TTC549 (cell line): ENCODE data around the gene COLQ.
"Not testable (repeated sequence)": the region's sequence is repeated elsewhere in the genome, so short reads cannot be mapped to it uniquely, and the experiment has no call there.

Experiments used
- FAIRE-seq: peaks from 2 replicates; lab custom pipeline; 2012; peaks lifted over from hg19 to GRCh38; lab: Jason Lieb, UNC

Gene COLQ

DNA sequence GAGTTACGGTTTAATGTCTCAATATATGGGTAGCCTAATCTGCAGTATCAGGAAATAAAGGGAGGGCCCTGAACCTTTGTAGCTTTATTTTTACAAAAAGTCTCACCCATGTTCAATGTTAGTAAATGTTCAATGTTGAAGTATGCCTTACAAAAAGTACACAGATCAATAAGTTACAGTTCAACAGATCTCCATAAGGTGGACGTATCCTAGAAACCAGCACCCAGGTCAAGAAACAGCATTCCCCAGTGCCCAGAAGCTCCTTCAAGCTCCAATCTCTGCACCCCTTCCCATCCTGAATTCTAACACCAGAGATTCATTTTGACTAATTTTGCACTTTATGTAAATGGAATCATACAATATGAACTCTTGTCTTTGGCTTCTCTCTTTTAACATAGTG is 31.3 kb downstream of the COLQ start:
- FAIRE-seq, result no peak

DNA sequence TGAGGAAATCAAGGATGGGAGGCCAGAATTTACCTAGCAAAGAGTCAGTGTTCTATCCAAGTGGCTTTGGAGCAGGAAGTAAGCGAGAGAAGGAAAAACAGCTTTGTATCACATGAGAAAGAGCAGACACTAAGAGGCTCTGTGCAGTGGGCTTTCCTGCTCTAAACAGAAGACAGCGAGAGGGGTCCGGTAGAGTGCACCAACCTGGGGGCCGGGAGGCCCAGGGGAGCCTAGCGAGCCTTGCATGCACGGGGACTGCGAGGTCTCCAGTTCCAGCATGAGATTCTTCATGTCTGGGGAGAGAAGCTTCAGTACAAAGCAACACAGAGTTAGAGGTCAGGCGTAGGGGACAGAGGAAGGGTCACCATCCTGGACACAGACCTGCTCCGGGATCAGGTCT is 33.5 kb downstream of the COLQ start:
- FAIRE-seq, result no peak

DNA sequence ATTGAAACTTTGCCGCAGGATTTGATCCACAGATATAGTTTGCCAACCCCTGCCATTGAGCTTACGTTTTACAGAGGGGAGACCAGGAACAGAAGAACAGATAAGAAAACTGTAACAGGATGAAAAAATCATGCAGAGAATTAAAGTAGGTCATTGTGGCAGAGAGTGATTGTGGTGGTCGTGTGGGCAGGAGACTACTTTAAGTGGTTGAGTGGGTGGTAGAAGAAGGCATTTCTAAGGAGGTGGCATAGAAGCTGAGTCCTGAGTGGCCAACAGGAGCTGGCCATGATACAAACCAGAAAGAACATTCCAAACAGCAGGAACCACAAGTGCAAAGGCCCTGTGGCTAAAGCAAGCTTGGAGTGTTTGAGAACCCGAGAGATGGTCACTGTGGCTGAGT is 34.5 kb downstream of the COLQ start:
- FAIRE-seq, result no peak

DNA sequence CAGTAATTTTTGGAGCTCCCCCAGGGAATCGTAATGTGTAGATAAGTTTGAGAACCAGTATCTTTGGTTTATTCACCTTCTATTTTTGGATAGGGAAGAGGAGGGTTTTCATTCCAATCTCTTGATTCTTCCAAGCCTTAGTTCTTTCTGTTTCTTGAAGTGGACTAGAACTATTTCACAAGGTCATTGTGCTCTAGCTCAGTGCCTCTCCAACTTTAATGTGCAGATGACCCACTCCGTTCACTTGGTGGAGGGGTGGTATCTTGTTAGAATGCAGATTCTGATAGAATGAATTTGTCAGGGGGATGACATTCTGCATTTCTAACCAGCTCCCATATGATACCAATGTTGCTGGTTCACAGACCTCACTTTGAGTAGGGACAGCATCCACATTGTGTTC is 35.5 kb downstream of the COLQ start:
- FAIRE-seq, result no peak

DNA sequence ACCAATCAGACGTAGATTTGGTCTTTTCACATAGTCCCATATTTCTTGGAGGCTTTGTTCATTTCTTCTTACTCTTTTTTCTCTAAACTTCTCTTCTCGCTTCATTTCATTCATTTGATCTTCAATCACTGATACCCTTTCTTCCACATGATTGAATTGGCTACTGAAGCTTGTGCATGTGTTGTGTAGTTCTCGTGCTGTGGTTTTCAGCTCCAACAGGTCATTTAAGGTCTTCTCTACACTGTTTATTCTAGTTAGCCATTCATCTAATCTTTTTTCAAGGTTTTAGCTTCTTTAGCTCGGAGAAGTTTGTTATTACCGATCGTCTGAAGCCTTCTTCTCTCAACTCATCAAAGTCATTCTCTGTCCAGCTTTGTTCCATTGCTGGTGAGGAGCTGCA is 37.0 kb downstream of the COLQ start:
- FAIRE-seq, result not testable (repeated sequence)

DNA sequence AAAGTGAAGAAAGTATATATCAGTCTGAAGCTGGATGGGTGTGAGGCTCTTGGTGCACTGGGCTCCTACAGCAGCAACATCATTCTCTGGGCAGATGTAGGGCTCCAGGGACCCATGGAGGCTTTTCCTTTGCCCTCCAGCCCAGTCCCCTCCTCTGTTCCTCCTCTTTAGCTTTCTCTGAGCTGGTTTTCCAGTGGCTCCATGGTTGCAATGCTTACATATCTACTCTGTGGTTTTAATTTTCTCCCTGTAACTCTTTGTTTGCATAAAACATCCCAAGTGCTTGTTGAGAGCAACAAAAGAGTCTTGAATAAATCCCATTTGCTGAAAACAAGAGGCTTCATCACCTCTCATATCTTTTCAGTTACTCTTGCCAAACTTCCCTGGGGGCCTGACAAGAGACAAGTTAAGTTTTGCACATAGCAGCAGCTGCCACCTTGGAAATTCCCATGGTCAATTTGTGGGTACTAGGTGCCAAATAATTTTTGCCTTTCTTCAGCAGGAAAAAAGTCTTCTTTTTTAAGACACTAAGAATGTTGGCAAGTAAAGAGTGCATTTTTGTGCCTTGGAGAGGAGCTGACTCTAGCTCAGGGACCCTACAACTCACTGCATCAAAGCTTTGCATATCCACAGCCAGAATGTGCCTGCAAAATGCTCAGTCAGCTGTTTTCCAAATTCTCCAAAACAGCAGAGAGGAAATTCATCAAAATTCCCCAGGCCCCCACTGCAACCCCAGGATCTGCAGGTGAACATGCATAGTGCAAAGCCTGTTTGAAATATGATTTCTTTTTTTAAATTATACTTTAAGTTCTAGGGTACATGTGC is 41.9 kb downstream of the COLQ start:
- FAIRE-seq, result no peak

GRCh38 chr3:15478640-15478979 is 42.9 kb downstream of the COLQ start:
- FAIRE-seq, result no peak

- FAIRE-seq, result no peak
Measured at GRCh38 chr3:15477951-15478639, 43.4 kb downstream of the COLQ start.

DNA sequence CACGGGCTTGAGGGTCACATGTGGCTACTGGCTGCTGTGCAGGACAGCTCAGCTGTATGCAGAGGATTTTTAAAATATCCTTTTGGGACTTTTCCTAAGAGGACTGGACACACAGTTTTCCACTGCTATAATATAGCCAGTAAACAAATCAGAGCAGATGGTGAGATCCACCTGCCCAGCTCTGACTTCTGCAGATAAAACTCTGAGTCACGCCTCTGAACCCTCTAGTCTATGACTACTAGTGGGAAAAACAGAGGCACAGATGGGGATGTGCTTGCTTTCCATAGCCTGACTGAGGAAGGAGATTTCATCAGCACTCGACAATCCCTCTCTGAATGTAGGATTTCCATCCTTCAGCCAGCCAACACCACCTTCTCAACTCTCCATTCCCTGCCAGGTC is 45.1 kb downstream of the COLQ start:
- no peak for FAIRE-seq

DNA sequence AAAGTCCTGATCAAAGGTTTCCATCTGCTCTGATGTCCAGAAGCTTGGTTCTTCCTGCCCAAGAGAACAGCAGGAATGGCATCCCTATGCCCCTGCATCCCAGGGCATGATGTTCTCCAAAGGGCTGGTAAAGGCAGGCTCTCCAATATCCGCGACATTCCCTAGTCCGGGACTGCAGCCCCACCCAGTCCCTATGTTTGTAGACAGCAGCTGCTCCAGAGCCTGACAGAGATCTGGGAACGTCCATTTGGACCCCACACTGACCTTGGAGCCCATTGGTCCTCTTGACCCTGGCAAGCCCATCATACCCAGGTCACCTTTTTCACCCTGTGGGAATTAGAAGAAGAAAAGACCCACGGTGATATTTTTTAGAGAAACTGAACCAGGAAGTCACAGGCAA is 46.3 kb downstream of the COLQ start:
- FAIRE-seq, result no peak

- no peak for FAIRE-seq
Measured at GRCh38 chr3:15471861-15472260, 49.6 kb downstream of the COLQ start.

DNA sequence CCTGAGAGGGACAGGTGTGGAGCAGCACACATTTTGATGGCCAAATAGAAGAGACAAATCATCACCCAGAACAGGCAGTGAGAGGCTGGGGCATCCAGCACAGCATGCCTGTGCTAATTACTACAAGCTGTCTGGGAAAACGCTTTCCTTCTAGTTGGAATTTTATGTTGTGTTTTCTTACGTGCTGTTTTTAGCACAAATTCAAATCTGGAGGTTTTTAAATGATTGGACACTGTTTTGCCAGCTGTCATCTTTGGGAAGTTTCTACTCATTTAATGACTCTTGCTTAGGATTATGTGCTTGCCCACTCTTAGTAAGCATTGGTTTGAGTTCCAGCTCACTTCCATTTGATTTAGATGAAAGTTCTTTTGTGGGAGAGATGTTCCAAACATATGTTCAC is 50.7 kb downstream of the COLQ start:
- no peak for FAIRE-seq

DNA sequence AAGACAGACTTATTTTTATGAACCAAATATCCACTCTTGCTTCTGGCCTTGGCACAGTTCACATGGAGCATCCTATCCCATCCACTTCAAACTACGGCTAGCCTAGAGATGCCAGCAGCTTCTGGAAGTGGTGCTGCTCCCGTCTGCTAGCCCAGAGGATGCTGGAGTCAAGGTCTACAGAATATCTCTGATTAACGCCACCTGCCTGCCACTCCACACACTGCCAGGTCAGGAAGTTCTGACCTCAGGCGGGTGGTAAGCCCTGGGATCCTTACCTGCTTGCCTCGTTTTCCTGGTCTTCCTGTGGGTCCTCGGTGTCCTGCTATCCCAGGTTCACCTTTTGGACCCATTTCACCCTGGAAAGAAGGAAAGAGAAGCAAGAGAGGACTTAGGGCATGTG is 51.2 kb downstream of the COLQ start:
- FAIRE-seq, result no peak

GRCh38 chr3:15467227-15468181 is 54.0 kb downstream of the COLQ start:
- FAIRE-seq, result no peak

DNA sequence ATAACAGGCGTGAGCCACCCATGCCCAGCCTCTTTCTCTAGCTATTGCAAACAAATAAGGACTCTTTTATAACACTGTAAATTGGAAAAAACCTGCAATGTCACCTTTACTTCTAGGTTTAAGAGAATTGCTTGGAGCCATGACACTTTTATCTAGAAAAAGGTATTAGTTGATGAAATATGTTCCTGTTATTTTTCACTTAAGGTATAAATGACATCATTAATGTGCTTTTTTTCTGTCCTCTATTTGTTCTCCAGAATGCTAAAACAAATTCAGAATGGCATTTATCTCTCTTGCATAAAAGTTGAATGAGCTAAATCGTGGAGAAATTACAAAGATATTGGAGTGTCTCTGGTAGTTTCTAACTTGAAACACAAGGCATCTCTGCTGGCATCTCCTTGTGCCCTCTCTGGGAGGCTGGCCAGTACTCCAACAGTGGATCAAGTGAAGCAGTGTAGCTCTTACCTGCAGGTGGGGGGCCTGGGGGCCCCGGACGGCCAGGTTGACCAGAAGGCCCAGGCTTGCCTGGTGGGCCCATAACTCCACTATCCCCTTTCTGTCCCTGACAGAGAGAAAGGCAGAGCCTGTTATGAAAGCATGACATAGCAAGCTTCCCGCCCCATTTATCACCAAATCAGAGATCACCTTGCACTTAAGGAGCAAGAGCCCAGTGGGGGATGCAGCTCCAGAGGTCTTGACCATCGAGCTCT is 55.5 kb downstream of the COLQ start:
- FAIRE-seq, result no peak

DNA sequence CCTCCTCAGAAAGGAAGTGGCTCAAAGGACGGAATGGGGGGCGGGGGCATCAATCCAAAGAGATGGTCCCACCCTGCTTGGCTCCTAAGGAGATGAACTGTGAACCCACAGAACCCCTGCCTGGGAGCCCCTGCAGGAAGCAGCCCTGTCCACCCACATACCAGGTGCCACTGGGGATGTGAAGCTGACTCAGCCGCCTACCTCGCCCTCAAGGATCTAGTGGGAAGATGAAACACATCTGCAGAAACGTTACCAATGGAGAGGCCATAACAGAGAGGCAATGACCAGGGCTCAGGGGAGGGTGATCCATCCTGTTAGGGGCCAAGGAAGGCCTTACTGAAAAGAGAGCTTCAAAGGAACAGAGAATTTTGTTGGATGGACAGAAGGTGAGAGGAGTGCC is 59.1 kb downstream of the COLQ start:
- no peak for FAIRE-seq

GRCh38 chr3:15460891-15461531 is 60.5 kb downstream of the COLQ start:
- FAIRE-seq, result no peak

DNA sequence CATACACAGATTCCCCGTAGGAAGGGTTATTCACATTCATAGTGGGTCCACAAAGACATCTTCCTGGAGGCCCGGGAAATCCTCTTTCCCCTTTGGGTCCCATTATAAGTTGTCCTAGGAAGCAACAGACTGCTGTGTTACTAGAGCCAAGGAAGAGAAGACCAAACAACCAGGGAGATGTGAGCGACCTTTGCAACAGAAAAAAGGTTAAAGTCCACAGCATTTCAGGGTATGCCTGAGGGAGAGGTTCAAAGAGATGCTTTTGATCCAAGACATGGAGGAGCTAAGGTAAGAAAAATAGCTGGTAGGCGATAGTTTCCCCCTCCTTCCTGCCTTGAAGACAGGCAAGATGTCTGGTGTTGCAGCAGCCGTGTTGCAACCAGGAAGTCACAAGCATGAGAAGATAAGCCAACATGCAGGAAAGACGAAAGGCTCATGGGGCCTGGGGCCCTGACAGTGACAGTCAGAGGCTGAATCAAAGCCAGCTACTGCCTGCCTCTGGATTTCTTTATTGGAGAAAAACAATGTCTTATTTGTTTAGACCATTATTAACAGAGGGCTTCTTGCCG is 63.2 kb downstream of the COLQ start:
- no peak for FAIRE-seq

DNA sequence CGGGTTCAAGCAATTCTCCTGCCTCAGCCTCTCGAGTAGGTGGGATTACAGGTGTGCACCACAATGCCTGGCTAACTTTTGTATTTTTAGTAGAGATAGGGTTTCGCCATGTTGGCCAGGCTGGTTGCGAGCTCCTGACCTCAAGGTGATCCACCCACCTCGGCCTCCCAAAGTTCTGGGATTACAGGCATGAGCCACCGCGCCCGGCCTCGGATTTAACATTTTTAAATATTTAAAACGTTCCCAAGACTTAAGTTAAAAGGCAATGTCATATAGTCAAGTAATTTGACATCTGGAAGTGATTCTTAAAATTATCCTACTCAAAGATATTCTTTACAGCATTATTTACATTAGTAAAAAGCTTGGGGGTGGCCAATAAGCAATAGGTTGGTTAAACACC is 64.6 kb downstream of the COLQ start:
- not testable (repeated sequence) for FAIRE-seq

GRCh38 chr3:15456321-15456720 is 65.2 kb downstream of the COLQ start:
- no peak for FAIRE-seq

DNA sequence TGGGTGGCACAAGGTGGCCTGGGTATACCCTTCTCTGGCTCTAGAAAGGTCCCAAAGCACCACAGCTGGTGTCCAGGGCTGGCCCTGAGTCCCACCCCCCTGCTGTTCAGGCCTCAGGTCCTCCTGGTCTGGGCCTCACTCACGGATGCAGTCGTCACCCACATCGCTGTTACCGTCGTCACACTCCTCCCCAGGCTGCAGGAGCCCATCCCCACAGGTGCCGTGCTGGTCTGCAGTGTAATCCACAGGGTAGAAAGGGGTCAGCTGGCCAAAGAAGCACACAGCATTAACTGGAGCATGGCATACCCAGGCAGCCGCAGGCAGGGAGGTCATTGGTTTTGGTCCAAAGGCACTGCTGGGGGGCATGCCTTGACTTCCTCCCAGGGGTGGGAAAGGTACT is 65.8 kb downstream of the COLQ start:
- FAIRE-seq, result no peak
